ENCODE data around the gene C22orf42.
"Not testable (repeated sequence)": the region's sequence is repeated elsewhere in the genome, so short reads cannot be mapped to it uniquely, and the experiment has no call there.

C22orf42 gene

GRCh38 chr22:32185821-32186220 is 26.7 kb upstream of the C22orf42 start:
- no peak for DNase-seq (ENCODE audit: low read depth in 3 of 3)

- no peak for DNase-seq (ENCODE audit: low read depth in 3 of 3)
Measured at GRCh38 chr22:32183625-32184024, 24.5 kb upstream of the C22orf42 start.

- DNase-seq (ENCODE audit: low read depth in 3 of 3) = no peak
Measured at GRCh38 chr22:32181043-32181442, 21.9 kb upstream of the C22orf42 start.

- DNase-seq (ENCODE audit: low read depth in 3 of 3) = no peak
Measured at GRCh38 chr22:32177221-32177765, 18.2 kb upstream of the C22orf42 start.

GRCh38 chr22:32175683-32176644 is 16.9 kb upstream of the C22orf42 start:
- DNase-seq (ENCODE audit: low read depth in 3 of 3) = no peak

GRCh38 chr22:32175115-32175514 is 16.0 kb upstream of the C22orf42 start:
- no peak for DNase-seq (ENCODE audit: low read depth in 3 of 3)

- DNase-seq (ENCODE audit: low read depth in 3 of 3) = no peak
Measured at GRCh38 chr22:32165681-32166080, 6.6 kb upstream of the C22orf42 start.

- DNase-seq (ENCODE audit: low read depth in 3 of 3) = no peak
Measured at GRCh38 chr22:32164075-32164860, 5.2 kb upstream of the C22orf42 start.

- not testable (repeated sequence) for DNase-seq (ENCODE audit: low read depth in 3 of 3)
Measured at GRCh38 chr22:32160411-32160810, 1.3 kb upstream of the C22orf42 start.

GRCh38 chr22:32157632-32158031 is 1.5 kb downstream of the C22orf42 start:
- not testable (repeated sequence) for DNase-seq (ENCODE audit: low read depth in 3 of 3)

- DNase-seq (ENCODE audit: low read depth in 3 of 3) = not testable (repeated sequence)
Measured at GRCh38 chr22:32154727-32155126, 4.4 kb downstream of the C22orf42 start.

GRCh38 chr22:32151641-32152040 is 7.5 kb downstream of the C22orf42 start:
- DNase-seq (ENCODE audit: low read depth in 3 of 3) = not testable (repeated sequence)

GRCh38 chr22:32150647-32151046 is 8.5 kb downstream of the C22orf42 start:
- DNase-seq (ENCODE audit: low read depth in 3 of 3) = not testable (repeated sequence)

- not testable (repeated sequence) for DNase-seq (ENCODE audit: low read depth in 3 of 3)
Measured at GRCh38 chr22:32148372-32148771, 10.7 kb downstream of the C22orf42 start.

- DNase-seq (ENCODE audit: low read depth in 3 of 3) = not testable (repeated sequence)
Measured at GRCh38 chr22:32147128-32147527, 12.0 kb downstream of the C22orf42 start.

GRCh38 chr22:32144496-32145274 is 14.4 kb downstream of the C22orf42 start:
- no peak for DNase-seq (ENCODE audit: low read depth in 3 of 3)

- no peak for DNase-seq (ENCODE audit: low read depth in 3 of 3)
Measured at GRCh38 chr22:32142600-32142999, 16.5 kb downstream of the C22orf42 start.

GRCh38 chr22:32140688-32141087 is 18.4 kb downstream of the C22orf42 start:
- DNase-seq (ENCODE audit: low read depth in 3 of 3) = not testable (repeated sequence)

GRCh38 chr22:32138576-32138975 is 20.5 kb downstream of the C22orf42 start:
- DNase-seq (ENCODE audit: low read depth in 3 of 3) = not testable (repeated sequence)

GRCh38 chr22:32137731-32138324 is 21.3 kb downstream of the C22orf42 start:
- DNase-seq (ENCODE audit: low read depth in 3 of 3) = peak; percentile 15 to 52 (median 29)

GRCh38 chr22:32136881-32137280 is 22.2 kb downstream of the C22orf42 start:
- not testable (repeated sequence) for DNase-seq (ENCODE audit: low read depth in 3 of 3)

All from stimulated activated CD4-positive, alpha-beta T cell treated with anti-CD3 and anti-CD28 coated beads, TNF-alpha, amount 100 ng/mL, for 4 hours (primary cell).